CD4-positive, alpha-beta T cell treated with Interleukin-4 for 4 hours (primary cell): ENCODE measurements around the gene EML5.

Experiments
- DNase-seq: peaks from one replicate; pipeline ENCODE4 v3.0.0-alpha.2; 2020

The EML5 gene

DNA sequence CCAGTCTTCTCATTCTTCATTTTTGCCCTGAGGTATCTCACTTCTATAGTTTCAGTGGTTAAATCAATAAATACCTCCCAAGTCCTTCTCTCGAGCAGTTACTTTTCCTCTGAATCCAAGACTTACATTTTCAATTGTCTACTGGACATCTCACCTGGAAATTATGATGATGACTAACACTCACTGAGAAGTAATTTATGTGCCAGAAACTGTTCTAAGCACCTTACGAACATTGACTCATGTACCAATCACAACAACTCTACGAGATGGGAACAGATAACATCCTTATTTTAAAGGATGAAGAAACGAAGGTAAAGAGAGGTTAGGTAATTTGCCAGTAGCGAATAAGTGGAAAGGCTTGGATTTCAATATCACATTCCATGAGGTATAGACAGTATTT is 94.1 kb downstream of the EML5 start:
- no peak for DNase-seq

DNA sequence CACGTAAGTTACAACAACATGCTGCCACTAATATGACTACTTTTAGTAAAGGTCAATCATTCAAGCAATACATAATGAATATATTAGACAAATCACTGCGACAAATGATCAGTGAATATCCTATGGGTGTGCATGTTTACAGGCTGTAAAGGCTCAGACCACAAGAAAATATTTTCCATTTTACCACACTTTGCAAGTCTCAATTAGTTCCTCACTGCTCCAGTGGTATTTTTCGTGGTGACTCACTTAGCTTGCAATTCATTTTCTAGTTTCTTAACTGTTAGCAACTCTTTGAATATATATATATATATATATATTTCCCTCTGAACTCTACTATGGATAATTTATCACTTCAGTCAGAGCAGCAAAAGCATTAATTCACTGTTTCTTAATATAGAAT is 96.9 kb downstream of the EML5 start:
- DNase-seq: no peak

DNA sequence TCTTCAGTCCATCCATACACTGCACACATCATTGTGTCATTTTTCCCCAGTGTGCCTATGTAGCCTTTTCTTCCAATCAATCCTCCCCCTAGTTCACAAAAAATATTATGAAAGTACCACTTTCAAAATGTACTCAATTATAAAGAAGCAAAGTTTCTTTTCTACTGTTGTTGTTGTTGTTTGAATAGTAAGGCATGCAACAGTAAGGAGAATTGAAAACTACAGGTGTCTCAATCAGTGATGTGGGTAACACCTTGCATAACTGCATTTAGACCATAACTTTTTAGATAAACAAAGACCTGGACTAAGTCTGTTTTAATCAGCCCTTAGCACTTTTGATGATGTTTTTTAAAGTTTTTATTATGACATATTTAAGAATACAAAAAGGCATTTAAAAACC is 104.4 kb downstream of the EML5 start:
- DNase-seq: no peak

DNA sequence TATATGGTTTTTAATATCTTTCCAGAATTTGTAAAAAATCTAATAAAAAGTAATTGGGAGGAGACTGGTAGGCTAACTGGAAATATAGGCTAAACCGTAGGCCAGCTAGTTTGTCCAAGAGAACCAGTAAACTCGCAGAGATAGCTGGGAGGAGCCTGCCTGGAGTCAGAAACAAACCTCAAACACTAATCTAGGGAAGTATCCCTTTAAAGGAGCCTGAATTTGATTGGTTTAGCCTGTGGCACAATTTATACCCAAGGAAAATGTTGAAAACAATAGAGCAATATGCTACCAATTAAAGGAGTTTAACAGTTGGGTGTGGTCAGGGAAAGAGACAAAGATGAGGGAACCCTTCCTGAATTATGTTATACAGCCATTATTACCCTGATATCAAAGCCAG is 109.6 kb downstream of the EML5 start:
- no peak for DNase-seq

DNA sequence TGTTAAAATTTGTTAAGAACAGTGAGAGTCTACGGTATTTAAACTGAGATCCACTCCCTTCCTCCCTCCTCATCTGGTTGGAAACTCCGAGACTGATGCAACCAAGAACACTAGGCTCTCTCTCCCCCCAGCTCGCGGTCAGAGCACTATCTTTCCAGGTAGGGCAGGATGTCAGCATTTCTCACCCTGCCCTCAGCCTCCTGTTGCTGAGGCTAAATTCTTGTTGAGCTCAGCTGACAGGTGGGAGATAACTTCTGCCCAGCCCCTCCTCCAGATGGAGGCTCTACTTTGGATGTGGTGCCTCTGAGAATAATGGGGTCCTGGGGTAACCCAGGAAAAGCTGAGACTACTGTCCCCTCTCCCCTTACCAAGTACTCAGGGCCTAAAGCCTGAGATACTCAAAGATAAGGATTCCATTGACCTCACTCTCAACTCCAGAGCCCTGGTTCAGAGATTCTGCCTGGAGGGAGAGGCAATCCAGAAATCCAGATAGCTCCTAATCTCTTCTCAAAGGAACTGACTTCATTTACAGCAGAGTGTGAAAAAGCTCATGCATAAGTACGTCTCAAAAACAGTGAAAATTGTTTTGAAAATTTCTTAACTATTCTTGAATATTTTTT is 110.1 kb downstream of the EML5 start:
- DNase-seq: no peak

DNA sequence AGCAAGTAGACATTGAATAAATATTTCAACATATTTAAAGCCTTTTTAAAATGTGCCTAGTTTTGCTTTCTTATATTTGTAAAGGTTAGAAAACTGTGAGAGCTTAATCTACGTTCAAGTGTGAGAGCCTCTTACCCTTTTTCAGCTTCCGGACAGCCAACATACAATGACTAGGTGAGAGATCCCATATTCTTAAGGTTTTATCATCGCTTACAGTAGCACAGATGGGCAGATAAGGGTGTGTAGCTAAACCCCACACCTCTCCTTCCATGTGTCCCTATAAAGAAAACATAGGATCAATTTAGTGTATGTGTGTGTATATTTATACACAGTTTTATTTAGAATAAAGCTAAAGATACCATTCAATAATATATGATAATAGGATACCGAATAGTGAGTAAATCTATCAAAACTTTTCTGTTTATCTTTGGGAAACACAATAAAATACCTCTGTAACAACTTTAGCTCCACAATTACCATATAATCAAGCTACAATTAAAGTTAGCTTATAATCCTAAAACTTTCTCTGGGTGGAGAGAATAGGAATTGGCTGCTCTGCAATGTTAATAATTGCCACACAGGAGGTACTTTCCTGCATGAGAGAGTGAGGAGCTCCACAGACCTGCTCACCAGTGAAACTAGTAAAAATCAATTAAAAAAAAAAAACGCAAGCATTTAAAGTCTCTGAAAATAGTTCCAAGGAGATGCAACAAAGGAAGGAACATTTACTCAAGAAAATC is 110.8 kb downstream of the EML5 start:
- DNase-seq: no peak

DNA sequence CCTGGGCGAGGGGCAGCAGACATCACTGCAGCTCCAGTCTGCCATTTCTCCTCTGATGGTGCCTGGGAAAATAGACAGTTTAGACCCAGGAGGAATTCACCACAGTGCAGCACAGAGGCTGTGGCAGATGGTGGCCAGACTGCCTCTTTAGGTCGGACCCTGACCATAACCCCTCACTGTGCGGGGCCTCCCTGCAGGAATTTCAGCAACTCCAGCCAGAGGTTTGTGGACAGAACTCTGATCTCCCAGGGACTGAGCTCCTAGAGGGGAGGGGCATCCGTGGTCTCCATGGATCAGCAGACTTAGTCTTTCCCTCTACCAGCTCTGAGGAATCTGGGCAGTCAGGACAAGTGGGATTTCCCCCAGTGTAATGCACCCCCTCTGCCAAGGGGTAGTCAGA is 123.4 kb downstream of the EML5 start:
- DNase-seq: no peak

DNA sequence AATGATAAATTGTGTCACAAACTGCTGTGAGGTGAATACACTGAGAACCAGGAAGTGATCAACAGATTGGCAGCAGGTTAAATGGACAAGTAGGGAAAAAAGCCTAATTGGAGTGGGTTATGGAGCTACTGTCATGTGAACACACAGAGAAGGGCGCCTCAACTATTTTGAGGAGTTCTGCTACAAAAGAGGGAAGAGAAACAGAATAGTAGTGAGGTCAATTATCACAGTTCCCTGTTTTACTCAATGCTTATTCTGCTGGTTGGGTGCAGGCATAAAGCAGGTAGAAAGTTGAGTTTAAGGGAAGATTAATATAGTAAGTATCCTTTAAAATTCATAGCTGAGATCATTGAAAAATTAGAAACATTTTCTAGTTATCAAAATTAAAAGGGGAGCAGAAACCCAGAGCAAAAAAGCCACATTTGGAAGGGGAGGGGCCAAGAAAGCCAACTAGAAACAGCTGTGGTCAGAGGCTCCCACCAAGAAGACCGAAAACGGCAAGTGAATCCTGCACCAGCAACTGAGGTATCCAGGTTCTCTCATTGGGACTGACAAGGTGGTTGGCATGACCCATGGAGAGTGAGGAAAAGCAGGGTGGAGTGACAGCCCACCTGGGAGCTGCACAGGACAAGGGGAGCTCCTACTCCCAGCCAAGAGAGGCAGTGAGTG is 124.2 kb downstream of the EML5 start:
- no peak for DNase-seq

DNA sequence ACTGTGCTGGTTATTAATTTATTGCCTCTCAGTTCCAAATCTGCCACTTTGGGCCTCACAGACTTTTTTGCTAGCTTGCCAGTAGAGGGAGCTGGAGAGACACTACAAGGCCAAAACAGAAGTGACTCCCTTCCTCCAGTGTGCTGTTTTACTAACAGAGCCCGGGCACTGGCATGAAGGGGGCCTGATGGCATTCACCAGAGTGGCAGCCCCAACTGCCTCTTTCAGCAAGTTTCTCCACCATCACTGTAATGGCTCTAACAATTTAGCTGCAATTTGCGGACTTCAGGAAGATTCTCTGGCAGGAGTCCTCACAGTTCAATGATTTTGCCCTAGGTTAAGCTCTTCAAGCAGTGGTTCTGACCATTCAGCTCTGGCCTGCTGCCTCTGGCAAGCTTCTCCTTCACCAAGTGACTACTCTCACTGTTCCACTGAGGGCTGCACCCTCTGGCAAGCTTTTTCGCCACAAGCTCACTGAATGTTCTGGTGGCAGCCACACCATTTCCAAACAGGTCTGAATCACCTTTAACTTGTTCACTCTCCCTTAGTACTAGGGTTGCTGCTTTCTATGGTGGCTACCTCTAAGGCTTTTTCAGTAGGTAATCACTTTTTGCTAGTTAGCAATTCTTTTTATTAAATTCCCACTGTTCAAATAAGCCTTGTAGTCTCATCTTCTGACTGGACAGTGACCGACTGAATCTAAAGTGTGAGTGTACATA is 125.0 kb downstream of the EML5 start:
- DNase-seq: peak; percentile 70

DNA sequence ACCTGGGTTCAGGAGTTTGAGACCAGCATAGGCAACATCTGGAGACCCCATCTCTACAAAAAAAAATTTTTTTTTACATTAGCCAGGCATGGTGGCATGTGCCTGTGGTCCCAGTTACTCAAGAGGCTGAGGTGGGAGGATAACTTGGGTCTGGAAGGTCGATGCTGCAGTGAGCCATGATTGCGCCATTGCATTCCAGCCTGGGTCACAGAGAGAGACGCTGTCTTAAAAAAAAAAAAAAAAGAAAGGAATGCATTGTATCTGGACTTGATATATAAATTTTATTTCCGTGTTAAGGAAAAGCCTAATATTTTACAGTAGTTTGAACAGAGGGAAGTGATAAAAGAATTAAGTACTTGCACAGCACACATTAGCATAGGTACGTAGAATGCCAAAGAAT is 132.7 kb downstream of the EML5 start:
- DNase-seq: no peak

DNA sequence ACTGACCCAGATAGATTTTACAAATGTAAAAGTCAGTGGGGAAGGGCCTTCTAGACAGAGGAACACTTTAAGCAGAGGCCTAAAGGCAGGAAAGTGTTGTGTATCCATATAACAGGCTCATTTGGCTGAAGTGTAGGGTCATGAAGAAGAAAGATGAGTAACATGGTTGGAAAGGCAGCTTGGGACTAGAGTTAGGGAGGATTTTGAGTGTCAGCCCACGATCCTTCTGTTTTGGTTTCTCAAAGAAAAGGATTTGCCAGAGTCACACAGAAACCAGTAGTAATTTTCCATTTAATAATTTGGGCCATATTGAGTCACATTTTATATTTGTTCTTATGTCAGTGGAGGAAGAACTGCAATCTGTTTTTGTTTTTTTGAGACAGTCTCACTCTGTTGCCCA is 153.5 kb downstream of the EML5 start:
- no peak for DNase-seq

DNA sequence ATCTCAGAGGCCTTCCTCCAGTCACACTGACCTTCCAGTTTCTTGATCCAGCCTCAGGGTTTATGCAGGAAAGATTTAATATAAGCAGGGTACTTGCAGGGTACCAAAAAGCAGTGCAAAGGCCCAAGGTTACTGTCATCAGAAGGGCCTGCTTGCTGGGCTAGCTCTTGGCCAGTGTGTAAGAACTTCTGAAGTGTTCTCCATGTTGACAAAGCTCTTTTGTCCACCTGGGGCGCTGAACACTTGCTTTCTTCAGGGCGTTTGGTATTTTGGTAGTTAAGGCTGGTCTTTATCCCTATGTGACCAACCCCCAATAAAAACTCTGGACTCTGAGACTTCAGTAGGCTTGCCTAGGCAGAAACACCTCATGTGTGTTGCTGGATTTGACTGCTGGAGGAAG is 160.2 kb downstream of the EML5 start:
- no peak for DNase-seq

DNA sequence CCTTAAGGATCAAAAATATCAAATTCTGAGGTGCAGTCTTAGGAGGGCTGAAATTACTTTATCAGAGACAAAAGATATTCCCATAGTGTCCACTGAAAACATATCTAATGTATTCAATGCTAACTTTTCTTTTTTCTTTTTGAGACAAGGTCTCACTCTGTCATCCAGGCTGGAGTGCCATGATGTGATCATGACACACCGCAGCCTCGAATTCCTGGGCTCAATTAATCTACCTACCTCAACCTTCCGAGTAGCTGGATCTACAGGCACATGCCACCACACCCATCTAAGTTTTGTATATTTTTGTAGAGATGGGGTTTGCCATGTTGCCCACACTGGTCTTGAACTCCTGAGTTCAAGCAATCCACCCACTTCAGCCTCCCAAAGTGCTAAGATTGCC is 161.7 kb downstream of the EML5 start:
- DNase-seq: no peak

DNA sequence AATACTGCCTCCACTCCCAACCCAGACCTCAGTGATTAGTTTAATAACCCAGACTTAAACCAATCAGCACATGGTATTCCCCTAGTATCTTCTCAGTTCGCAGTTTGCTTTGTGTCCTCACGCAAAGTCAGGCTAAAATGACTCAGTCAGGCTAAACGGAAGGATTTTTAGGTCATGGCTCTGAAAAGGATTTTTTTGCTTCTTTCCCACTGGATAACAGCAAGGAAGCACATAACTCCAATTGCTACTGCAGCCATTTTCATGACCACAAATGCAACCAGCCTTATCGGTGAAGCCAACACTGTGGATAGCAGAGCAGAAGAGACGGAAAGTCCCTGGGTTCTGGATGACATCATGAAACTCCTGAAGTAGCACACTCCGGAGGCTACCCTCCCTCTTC is 162.2 kb downstream of the EML5 start:
- no peak for DNase-seq

DNA sequence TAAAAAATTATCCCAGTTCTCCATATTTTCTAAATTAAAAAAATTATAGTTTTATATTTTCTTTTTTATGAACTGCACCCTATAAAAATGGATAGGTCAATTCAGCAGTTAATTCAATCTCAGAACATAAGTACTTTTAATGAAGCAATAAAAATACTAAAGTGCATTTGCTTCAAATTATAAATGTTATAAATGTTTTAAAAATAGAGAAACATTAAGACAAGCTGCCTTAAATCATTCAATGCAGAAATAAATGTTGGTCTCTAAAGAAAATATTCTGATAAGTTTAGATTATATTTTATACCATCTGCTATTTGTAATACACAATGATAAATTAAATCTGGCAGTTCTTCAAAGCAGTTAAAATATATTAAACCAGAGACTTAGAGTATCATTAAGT is 164.3 kb downstream of the EML5 start:
- DNase-seq: no peak

DNA sequence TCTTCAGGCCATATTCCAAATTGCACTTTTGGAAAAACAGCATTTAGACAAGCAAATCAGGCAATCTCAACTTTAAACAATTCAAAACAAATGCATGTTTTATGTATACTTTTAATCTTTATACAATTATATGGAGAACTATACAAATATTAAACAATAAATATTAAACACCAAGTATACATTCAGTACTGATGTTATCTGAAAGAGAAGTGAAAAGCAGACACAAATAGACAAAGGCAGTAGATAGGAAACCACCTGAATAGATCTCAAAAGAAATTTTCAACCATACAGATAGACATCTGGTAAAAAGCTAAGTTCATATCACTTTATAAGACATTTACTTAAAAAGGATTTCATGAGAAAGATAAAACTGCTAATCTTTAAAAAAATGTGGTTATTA is 164.7 kb downstream of the EML5 start:
- DNase-seq: no peak

DNA sequence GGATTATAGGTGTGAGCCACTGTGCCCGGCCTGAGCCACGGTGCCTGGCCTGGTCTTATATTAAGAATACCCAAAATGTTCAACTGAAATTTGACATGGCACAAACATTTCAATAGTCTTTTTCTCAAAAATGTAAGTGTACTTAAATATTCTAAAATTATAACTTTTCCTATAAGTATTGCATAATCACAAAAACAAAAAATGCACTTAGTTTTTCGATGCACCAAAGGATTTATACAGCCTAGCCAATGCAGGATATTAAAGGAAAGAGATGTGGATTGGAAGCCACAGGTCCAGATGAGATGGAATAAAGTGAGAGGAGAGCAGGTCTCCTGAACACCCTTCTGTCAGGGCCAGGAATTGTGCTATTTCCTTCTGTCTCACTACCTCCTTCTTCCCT is 167.1 kb downstream of the EML5 start:
- no peak for DNase-seq

DNA sequence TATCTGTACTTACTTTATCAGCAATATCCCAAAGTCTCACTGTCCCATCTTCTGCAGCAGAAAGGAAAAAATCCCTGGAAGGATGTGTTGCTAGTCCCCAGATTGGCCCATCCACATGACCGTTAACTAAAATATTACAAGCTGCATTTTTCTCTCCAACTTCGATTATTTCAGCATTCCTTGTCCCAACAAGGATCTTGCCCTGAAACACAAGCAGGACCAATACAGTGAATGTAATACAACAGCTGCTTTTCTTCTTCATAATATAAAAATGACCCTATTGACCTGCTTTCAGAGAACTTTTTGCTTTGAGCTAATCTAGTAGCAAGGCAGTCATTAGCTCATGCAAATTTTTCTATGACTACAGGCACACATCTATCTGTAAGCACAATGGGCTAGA is 171.7 kb downstream of the EML5 start:
- DNase-seq: no peak

DNA sequence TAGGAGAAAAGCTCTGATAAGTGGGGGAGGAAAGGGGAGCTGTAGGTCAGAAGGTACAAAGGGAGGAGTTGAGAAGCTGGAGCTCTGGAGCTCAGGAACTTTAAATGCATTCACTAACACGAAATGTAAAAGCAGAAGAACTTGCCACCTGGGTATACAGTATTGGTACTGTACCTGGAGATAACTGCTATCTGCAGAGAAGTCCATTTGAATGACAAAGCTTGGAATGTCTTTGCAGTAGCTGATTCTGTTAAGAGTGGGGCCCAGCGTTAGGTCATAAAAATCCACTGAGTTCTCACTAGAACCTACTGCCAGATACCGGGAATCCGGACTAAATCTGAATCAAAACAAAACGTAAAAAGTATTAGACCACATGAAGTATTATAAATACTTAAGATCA is 174.3 kb downstream of the EML5 start:
- DNase-seq: no peak

DNA sequence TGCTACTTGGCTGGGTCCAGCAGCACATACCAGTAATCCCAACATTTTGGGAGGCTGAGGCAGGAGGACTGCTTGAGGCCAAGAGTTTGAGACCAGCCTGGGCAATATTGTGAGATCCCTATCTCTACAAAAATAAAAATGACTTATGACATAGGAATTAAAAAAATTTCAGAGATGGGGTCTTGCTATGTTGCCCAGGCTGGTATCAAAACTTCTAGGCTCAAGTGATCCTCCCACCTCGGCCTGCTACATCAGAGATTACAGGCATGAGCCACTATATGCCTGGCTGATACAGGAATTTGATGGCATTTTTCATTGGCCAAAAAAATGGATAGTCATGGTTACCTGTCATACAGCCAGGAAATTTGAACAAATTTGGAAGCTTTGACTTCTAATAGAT is 175.3 kb downstream of the EML5 start:
- no peak for DNase-seq

DNA sequence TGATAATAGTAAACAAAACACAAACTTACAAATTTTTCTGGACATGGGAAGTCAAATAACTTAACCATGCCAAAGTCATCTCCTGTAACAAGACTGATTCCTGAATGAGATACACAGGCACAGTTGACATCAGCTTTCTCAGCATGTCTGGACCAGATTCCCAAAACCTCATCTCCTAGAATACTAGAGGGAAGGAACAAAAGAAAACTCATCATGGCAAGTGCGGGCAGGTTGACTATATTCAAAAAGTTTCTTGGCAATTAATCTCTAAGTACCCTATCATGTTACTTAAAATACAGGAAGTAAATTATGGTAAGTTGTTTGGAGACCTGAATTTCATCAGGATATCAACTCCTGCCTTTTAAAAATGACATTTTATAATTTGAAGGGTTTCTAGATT is 176.1 kb downstream of the EML5 start:
- DNase-seq: no peak

DNA sequence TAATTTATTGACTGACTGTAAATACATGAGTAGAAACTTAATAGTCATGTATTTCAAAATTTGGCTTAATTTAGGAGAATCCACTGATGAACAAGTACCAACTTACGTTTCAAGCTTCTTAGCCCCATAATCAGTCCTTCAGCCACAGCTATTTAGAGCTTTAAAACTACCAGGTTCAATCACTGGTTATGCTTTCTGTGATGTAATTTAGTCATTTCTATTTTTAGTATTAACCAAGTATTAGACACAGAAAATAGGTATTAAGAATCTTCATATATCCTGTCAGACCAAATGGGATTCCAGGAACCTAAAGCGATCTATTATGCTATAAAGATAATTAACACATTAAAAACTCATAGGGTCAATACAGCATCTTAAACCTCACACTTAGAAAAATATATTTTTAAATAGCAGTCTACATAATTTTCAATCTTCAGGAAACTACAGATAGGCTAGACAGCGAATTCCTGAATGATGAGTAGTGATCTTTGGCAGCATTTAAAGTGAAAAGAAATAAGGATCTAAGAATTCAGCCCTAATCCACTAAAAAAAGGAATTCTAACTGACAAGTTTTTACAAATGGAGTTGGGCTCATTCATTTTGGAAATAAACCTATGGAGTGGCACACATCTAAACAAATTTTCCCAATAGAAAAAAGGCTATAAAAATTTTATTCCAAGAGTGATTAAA is 178.4 kb downstream of the EML5 start:
- DNase-seq: no peak

DNA sequence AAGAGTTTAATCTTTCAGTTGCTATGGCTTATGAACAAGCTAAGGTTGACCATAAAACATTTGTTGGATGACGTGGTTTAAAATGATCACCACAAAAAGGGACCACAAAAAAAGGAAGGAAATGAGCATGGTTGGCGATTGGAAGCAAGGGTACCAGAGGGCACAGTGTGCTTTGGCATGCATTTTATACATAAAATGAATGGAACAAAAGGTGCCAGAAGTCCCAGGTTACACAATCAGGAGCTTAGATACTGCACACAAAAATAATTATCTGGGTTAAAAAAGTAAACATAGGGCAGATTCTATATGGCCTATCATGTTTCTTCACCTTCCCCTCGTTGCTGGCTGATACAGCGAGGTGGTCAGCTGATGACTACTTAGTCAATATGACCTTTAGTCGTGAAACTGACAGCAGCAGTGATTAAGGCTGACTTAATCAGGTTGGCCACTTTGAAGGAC is 179.2 kb downstream of the EML5 start:
- no peak for DNase-seq
